Muscle layer of colon (tissue), 2 donors: ENCODE data around the gene PCGF3.
"Not testable (repeated sequence)": the region's sequence is repeated elsewhere in the genome, so short reads cannot be mapped to it uniquely, and the experiment has no call there.

Experiments
- H3K27ac ChIP-seq: one replicate; pipeline ENCODE4 v1.7.0; 2013; ENCODE audit warnings: low read depth, mild to moderate bottlenecking, low read length, moderate library complexity
- H3K27me3 ChIP-seq, 2 donors: one replicate each; pipeline ENCODE4 v1.7.0; 2013; ENCODE audit warnings: low read length in 2 of 2, mild to moderate bottlenecking in 2 of 2; ENCODE audit not compliant: insufficient read depth in 2 of 2, control insufficient read depth in 1 of 2
- H3K36me3 ChIP-seq: one replicate; pipeline ENCODE4 v1.7.0; 2013; ENCODE audit warnings: mild to moderate bottlenecking, low read length; ENCODE audit not compliant: insufficient read depth
- H3K4me1 ChIP-seq: one replicate; pipeline ENCODE4 v1.7.0; 2013; ENCODE audit warnings: mild to moderate bottlenecking, low read length; ENCODE audit not compliant: insufficient read depth
- H3K4me3 ChIP-seq, 2 donors: one replicate each; pipeline ENCODE4 v1.7.0; 2013; ENCODE audit warnings: low read length in 2 of 2, low read depth in 1 of 2, mild to moderate bottlenecking in 1 of 2, moderate library complexity in 1 of 2
- H3K9ac ChIP-seq: one replicate; pipeline ENCODE4 v1.7.0; 2013; ENCODE audit warnings: low read length
- H3K9me3 ChIP-seq: one replicate; pipeline ENCODE4 v1.7.0; 2013; ENCODE audit warnings: mild to moderate bottlenecking, low read length
- donor health status: abdominal sarcoma.
- donor health status: Adenocarcinoma of cecum.

Gene PCGF3

DNA sequence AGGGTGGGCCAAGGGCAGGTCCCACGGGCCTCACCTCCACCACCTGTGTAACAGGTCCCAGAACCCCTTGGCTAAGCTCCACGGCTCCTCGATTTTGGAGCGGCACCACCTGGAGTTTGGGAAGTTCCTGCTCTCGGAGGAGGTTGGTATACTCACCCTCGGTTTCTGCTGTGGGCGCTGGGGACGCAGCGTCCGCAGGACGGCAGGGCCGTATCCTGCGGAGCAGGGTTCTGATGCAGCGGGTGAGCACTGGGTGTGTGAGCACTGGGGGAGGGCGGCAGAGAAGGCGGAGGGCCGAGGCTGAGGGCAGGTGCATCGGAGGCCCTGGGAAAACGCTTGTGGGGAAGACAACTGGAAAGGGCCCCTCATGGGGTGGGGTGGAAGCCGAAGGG, 42.6 kb upstream of the PCGF3 start:
- no peaks in the 10 kb centered on the region for H3K4me1 ChIP-seq
- H3K36me3 ChIP-seq = no peaks in the 10 kb centered on the region
- H3K9me3 ChIP-seq = no peaks in the 10 kb centered on the region
- no peak overlapping the region for H3K27ac ChIP-seq
- H3K27me3 ChIP-seq = no peaks in the 10 kb centered on the region
- H3K9ac ChIP-seq = no peak overlapping the region
- H3K4me3 ChIP-seq = peak overlapping the region in 1 of 2 donors; percentile 47

DNA sequence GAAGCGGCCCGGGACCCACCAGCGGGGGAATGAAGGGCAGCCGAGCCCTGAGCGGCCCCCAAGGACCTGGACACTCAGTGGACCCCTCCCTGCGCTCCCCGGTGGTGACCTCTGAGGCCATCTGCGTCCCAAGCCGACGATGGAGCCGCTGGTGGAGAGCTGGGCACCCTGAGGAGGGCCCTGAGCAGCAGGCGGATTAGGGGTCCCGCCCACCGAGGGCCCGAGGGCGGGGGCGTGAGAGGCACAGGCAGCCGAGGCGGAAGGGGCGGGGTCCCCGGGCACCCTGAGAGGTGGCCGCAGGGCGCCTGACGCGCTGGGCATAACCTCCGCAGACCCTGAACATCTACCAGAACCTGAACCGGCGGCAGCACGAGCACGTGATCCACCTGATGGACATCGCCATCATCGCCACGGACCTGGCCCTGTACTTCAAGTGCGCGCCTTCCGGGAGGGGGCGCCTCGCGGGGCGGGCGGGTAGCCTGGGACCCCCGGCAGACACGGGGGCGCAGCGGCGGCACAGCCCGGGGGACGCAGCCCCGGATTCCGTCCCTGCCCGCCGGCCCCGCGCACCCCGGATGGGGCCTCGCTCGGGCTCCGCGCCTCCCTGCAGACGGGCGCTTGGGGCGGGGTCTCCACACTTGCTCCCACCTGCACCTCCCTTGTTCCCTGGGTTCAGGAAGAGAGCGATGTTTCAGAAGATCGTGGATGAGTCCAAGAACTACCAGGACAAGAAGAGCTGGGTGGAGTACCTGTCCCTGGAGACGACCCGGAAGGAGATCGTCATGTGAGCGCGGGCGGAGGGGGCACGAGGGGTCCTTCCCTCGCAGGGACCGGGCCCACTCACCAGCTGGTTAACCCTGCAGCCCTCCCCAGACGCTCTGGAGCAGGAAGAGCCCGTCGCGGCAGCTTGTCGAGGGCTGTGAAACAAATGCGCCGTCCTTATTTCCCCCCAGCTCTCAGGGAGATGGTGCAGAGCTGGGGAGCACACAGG, 41.9 kb upstream of the PCGF3 start:
- H3K36me3 ChIP-seq = no peaks in the 10 kb centered on the region
- peak overlapping the region; percentile 47 to 67 for H3K4me3 ChIP-seq
- H3K9ac ChIP-seq = no peak overlapping the region
- no peaks in the 10 kb centered on the region for H3K4me1 ChIP-seq
- no peaks in the 10 kb centered on the region for H3K9me3 ChIP-seq
- no peak overlapping the region for H3K27ac ChIP-seq
- no peaks in the 10 kb centered on the region for H3K27me3 ChIP-seq

DNA sequence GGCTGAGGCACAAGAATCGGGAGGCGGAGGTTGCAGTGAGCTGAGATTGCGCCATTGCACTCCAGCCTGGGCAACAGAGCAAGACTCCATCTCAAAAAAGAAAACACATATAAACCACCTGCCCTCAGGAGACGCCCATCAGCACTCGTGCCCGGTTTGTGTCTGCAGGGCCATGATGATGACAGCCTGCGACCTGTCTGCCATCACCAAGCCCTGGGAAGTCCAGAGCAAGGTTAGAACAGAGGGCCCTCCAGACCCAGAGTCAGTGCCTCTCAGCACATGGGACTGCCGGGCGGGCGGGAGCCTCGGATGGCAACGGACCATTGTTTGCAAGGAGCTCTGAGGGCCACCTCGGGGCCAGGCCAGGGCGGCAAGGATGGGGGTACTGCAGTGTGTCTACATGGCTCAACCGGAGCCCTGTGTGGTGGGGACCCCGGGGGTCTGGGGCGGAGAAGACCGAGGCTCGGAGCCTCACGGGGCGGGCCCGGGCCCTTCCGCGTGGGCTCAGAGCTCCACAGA, 40.9 kb upstream of the PCGF3 start:
- H3K36me3 ChIP-seq = no peaks in the 10 kb centered on the region
- no peaks in the 10 kb centered on the region for H3K27me3 ChIP-seq
- no peaks in the 10 kb centered on the region for H3K9me3 ChIP-seq
- no peak overlapping the region for H3K4me3 ChIP-seq
- no peak overlapping the region for H3K27ac ChIP-seq
- no peak overlapping the region for H3K9ac ChIP-seq
- no peaks in the 10 kb centered on the region for H3K4me1 ChIP-seq

- H3K4me1 ChIP-seq = no peaks in the 10 kb centered on the region
- no peak overlapping the region for H3K4me3 ChIP-seq
- H3K9me3 ChIP-seq = no peaks in the 10 kb centered on the region
- H3K27ac ChIP-seq = no peak overlapping the region
- no peaks in the 10 kb centered on the region for H3K27me3 ChIP-seq
- H3K36me3 ChIP-seq = no peaks in the 10 kb centered on the region
- no peak overlapping the region for H3K9ac ChIP-seq
Measured at GRCh38 chr4:665381-665750, 40.3 kb upstream of the PCGF3 start.

DNA sequence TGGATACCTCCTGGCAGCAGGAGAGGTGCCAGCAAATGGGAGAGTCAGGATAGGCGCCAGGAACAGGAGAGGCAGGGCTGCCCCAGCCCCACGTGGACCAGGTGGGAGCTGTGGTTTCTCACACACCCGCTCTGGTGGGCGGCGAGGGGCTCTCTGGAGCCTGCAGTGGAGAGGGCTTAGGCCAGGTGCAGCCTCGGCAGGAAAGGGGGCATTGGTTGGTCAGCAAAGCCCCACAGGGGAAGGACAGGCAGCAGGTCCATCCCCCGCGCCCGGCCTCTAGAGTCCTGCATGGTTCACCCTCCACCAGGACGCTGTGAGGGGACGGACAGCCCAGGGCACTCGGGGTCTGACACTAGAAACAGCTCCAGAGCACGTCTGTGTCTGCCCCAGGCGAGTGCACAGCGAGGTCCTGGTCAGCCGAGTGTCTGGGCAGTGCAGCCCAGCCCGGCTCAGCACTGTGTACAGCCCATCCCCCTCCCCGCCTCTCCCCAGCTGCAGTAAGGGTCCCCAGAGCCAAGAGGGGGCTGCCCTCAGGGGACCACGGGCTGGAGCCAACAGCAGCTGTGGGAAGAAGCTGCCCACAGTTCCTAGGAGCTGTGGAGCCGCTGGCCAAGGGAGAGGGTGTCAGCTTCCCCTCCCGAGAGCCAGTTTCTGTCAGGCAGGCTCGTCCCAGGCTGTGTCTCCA, 39.7 kb upstream of the PCGF3 start:
- no peak overlapping the region for H3K27ac ChIP-seq

GRCh38 chr4:666436-666810, 39.2 kb upstream of the PCGF3 start:
- Histone ChIP-seq H3K9ac (no peak overlapping the region), H3K27ac (no peak overlapping the region), H3K4me1 (no peaks in the 10 kb centered on the region), H3K36me3 (peaks cover 2% of the 10 kb centered on the region), H3K4me3 (no peak overlapping the region), H3K9me3 (no peaks in the 10 kb centered on the region), H3K27me3 (no peaks in the 10 kb centered on the region)

More for the DNA sequence above, 39.7 kb upstream of the PCGF3 start:
- Histone ChIP-seq H3K36me3 (no peaks in the 10 kb centered on the region), H3K4me1 (no peaks in the 10 kb centered on the region), H3K4me3 (no peak overlapping the region), H3K27me3 (no peaks in the 10 kb centered on the region), H3K9me3 (no peaks in the 10 kb centered on the region), H3K9ac (no peak overlapping the region)

DNA sequence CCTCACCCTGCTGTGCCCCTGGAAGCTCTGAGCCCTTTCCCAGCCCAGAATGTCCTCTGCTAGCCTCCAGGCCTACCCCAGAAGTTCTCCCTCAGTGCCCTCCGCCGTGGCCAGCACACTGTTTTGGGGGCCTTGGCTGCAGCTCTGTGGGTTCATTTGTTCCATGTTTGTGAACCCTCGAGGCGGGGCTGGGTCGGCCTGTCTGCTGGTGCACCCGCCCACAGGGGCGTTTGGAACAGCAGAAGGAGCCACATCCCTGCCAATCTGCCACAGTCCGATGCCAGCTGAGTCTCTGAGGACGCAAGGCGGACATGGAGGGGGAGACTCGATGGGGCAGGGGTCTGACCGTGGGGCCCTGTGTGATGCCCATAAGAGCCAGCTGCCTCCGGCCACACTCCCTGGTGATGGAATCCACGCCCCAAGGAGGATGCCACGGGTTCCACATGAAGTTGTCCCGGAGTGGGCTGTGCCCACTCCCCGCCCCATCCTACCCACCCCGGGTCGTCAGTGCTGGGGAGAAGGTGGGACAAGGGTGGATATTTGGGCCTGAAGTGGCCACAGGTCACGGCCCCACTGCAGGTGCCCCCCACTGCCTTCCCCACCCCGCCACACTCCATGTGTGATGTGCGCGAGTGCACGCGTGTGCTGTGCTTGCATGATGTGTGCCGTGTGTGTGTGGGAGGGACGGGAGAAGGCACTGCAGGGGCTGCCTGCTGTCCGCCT, 38.6 kb upstream of the PCGF3 start:
- Histone ChIP-seq H3K9ac (no peak overlapping the region), H3K4me1 (no peaks in the 10 kb centered on the region), H3K27ac (no peak overlapping the region), H3K9me3 (no peaks in the 10 kb centered on the region), H3K4me3 (no peak overlapping the region), H3K27me3 (no peaks in the 10 kb centered on the region), H3K36me3 (peaks cover 8% of the 10 kb centered on the region)

DNA sequence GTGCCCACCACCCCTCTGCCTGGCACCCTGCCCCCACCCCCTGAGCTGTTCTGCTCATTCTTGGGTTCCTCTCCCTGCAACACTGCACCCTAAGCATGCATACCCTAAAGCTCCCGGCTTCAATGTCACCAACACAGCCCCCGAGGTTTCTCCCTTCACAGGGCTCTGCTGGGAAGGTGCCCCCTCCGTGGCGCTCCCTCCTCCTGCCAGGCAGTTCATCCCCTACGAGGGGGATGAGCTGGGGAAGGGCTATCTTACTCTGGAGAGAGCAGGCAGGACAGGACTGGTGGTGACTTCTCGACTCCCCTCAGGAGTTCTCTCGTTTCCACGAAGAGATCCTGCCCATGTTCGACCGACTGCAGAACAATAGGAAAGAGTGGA, 38.1 kb upstream of the PCGF3 start:
- no peak overlapping the region for H3K9ac ChIP-seq
- H3K4me3 ChIP-seq = no peak overlapping the region
- no peak overlapping the region for H3K27ac ChIP-seq
- no peaks in the 10 kb centered on the region for H3K9me3 ChIP-seq
- H3K27me3 ChIP-seq = no peaks in the 10 kb centered on the region
- no peaks in the 10 kb centered on the region for H3K4me1 ChIP-seq
- peaks cover 8% of the 10 kb centered on the region for H3K36me3 ChIP-seq

GRCh38 chr4:668219-668618, 37.4 kb upstream of the PCGF3 start:
- not testable (repeated sequence) for H3K36me3 ChIP-seq, H3K9me3 ChIP-seq, H3K4me3 ChIP-seq, H3K4me1 ChIP-seq, H3K27ac ChIP-seq, H3K27me3 ChIP-seq, H3K9ac ChIP-seq

DNA sequence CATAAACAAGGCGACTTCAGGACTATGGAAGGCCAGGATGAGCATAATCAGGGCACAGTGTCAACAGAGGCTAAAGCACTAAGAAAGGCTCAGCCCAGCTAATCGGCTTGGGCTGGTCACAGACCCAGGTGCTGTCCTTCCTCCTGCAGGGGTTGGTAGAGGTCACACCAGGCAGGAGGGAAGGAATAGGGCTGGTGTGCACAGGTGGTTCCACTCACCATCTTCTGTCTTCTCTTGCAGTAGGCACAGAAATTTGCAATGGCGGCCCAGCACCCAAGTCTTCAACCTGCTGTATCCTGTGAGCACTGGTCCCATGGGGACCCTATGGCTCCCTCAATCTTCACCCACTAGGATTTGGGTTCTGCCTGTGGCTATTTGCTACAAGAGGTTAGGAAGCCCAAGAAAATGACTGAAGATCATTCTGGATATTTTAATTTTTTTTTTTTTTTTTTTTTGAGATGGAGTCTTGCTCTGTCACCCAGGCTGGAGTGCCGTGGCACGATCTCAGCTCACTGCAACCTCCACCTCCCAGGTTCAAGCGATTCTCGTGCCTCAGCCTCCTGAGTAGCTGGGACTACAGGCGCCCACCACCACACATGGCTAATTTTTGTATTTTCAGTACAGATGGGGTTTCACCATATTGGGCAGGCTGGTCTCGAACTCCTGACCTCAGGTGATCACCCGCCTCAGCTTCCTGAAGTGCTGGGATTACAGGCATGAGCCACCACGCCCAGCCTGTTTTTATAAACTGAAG, 35.6 kb upstream of the PCGF3 start:
- H3K4me3 ChIP-seq, H3K9me3 ChIP-seq, H3K9ac ChIP-seq, H3K4me1 ChIP-seq, H3K36me3 ChIP-seq, H3K27ac ChIP-seq, H3K27me3 ChIP-seq: not testable (repeated sequence)

GRCh38 chr4:671769-672168, 33.9 kb upstream of the PCGF3 start:
- Histone ChIP-seq H3K4me1 (peaks cover 19% of the 10 kb centered on the region), H3K36me3 (peaks cover 8% of the 10 kb centered on the region), H3K27me3 (no peaks in the 10 kb centered on the region), H3K9ac (no peak overlapping the region), H3K27ac (no peak overlapping the region), H3K9me3 (no peaks in the 10 kb centered on the region), H3K4me3 (no peak overlapping the region)
